Gastroesophageal sphincter (tissue), 4 donors: Measurements from ENCODE around the gene DICER1. TPM values are rescaled to one million over a fixed set of nuclear protein-coding genes. Genes with fewer than 3 reads are reported as not detected.

Experiments
- ATAC-seq: fragments of 150-250 bp; one replicate; pipeline ENCODE4 v1.9.1; 2016; ENCODE audit warnings: mild to moderate bottlenecking, moderate library complexity
- H3K27ac ChIP-seq, 4 donors: fragments of 200-600 bp; sonication (generic) in 3 of 4; 1 replicate in 3 of 4; 2 replicates in 1 of 4; pipeline ENCODE4 v1.5.1; 2016 to 2019
- H3K27me3 ChIP-seq: fragments of 200-600 bp; sonication (generic); one replicate; pipeline ENCODE4 v1.5.1; 2019
- H3K36me3 ChIP-seq, 2 donors: fragments of 200-600 bp; sonication (generic); one replicate each; pipeline ENCODE4 v1.5.1; 2019; ENCODE audit warnings: control low read depth in 1 of 2
- H3K4me1 ChIP-seq, 3 donors: fragments of 200-600 bp; sonication (generic); 1 replicate in 2 of 3; 2 replicates in 1 of 3; pipeline ENCODE4 v1.5.1; 2016 to 2019; ENCODE audit warnings: control low read depth in 2 of 3
- H3K4me3 ChIP-seq, 2 donors: fragments of 200-600 bp; sonication (generic); one replicate each; pipeline ENCODE4 v1.5.1; 2019; ENCODE audit warnings: mild to moderate bottlenecking in 1 of 2, moderate library complexity in 1 of 2
- H3K9me3 ChIP-seq, 3 donors: fragments of 200-600 bp; sonication (generic); one replicate each; pipeline ENCODE4 v1.5.1; 2017 to 2019; ENCODE audit warnings: control low read depth in 2 of 3
- EP300 ChIP-seq: sonication (generic); formaldehyde crosslinking; IDR thresholded peaks from one replicate; pipeline ENCODE4 v1.6.1; 2017; ENCODE audit warnings: antibody characterized with exemption, mild to moderate bottlenecking
- POLR2A ChIP-seq, 2 donors: fragments of 450-650 bp; IDR thresholded peaks; one replicate each; pipeline ENCODE4 v1.6.1; 2017; ENCODE audit warnings: antibody characterized with exemption in 2 of 2, mild to moderate bottlenecking in 2 of 2, moderate library complexity in 1 of 2
- POLR2AphosphoS5 ChIP-seq: sonication (generic); formaldehyde crosslinking; IDR thresholded peaks from one replicate; pipeline ENCODE4 v1.6.1; 2017; ENCODE audit warnings: antibody characterized with exemption
- WGBS, 2 donors: methylation state at CpG; one replicate each; pipeline ENCODE4 v1.1.5; 2018; ENCODE audit warnings: low coverage in 1 of 2; 5-methylcytosine and 5-hydroxymethylcytosine counted together
- total RNA-seq, 4 donors: library from RNA; depleted of rRNA; stranded (reverse); fragments of >200 nt; gene quantifications; one replicate each; pipeline ENCODE4 v1.1.0, GENCODE V29; 2016
- TF ChIP-seq, protein P1 (sequence below), 4 experiments: fragments of 200-600 bp in 2 of 4; fragments of 450-650 bp in 2 of 4; sonication (generic) in 1 of 4; IDR thresholded peaks; one replicate each; pipeline ENCODE4 v1.5.1; 2017 to 2019; ENCODE audit warnings: antibody characterized with exemption in 4 of 4, mild to moderate bottlenecking in 2 of 4, moderate library complexity in 2 of 4

The DICER1 gene
- total RNA-seq, 4 donors from 2014 or later, result 57.5 to 74.9 (median 68.6) TPM

DNA sequence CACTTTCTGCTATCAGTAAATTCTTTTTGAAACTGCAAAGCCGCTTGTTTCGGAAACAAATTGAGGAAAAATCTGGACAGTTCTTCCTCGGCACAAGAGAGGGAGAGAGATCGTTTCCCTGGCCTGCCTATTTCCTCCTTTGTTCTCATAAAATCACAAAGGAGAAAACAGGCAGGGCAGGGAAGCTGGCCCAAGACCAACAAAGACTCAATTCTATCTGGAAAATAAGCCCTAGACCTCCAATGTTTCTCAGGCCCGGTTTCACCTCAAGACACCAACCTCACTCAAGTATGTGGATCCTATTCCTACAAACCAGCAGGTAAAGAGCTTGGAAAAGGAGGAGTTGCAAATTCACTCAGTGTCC lies 19.5 kb downstream of the DICER1 start:
- H3K36me3 ChIP-seq, result peaks cover 0 to 6% of the 10 kb centered on the region in 2 donors
- H3K4me3 ChIP-seq, result no peak overlapping the region
- peaks cover 21 to 98% (median 23%) of the 10 kb centered on the region in 3 donors for H3K4me1 ChIP-seq
- H3K9me3 ChIP-seq, result no peaks in the 10 kb centered on the region
- H3K27ac ChIP-seq, result peak overlapping the region in 3 of 4 donors; percentile 15 to 45 (median 41)
- no peak for ATAC-seq
- H3K27me3 ChIP-seq, result no peaks in the 10 kb centered on the region
- TF ChIP-seq, protein P1, sequence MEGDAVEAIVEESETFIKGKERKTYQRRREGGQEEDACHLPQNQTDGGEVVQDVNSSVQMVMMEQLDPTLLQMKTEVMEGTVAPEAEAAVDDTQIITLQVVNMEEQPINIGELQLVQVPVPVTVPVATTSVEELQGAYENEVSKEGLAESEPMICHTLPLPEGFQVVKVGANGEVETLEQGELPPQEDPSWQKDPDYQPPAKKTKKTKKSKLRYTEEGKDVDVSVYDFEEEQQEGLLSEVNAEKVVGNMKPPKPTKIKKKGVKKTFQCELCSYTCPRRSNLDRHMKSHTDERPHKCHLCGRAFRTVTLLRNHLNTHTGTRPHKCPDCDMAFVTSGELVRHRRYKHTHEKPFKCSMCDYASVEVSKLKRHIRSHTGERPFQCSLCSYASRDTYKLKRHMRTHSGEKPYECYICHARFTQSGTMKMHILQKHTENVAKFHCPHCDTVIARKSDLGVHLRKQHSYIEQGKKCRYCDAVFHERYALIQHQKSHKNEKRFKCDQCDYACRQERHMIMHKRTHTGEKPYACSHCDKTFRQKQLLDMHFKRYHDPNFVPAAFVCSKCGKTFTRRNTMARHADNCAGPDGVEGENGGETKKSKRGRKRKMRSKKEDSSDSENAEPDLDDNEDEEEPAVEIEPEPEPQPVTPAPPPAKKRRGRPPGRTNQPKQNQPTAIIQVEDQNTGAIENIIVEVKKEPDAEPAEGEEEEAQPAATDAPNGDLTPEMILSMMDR (IDR thresholded peaks at IDR 0.05), result no peak
- no peak for TF ChIP-seq POLR2A (IDR thresholded peaks at IDR 0.05)
- TF ChIP-seq EP300, result no peak
- no peak for TF ChIP-seq POLR2AphosphoS5
- 51 to 53% methylated on average over 3 to 5 of the region's 5 CpGs for WGBS, 2 donors

DNA sequence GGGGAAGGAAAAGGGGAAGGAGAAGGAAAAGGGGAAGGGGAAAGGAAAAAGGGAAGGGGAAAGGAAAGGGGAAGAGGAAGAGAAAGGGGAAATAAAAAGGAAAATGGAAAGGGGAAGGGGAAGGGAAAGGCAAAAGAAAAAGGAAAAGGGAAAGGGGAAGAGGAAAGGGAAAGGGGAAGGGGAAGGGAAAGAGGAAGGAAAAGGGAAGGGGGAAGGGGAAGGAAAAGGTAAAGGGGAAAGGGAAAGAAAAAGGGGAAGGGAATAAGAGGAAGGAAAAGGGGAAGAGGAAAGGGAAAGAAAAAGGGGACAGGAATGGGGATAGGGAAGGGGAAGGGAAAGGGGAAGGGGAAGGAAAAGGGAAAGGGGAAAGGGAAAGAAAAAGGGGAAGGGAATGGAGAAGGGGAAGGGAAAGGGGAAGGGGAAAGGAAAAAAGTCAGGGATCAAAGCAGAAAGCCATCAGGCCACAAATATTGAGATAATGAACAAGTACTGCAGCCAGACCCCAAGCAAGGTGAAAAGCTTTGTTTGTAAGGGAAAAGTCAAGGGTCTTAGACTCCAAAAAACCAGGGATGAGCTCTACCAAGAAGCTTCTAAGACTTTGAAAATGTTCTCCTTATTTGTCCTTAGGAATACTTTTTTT lies 20.0 kb downstream of the DICER1 start:
- peaks cover 21 to 98% (median 23%) of the 10 kb centered on the region in 3 donors for H3K4me1 ChIP-seq
- H3K9me3 ChIP-seq, result no peaks in the 10 kb centered on the region
- ATAC-seq, result no peak
- TF ChIP-seq POLR2A (IDR thresholded peaks at IDR 0.05) (no peak), EP300 (no peak)
- no peaks in the 10 kb centered on the region for H3K27me3 ChIP-seq
- H3K4me3 ChIP-seq, result no peak overlapping the region
- peak overlapping the region in 3 of 4 donors; percentile 15 to 45 (median 41) for H3K27ac ChIP-seq
- peaks cover 0 to 8% of the 10 kb centered on the region in 2 donors for H3K36me3 ChIP-seq

DNA sequence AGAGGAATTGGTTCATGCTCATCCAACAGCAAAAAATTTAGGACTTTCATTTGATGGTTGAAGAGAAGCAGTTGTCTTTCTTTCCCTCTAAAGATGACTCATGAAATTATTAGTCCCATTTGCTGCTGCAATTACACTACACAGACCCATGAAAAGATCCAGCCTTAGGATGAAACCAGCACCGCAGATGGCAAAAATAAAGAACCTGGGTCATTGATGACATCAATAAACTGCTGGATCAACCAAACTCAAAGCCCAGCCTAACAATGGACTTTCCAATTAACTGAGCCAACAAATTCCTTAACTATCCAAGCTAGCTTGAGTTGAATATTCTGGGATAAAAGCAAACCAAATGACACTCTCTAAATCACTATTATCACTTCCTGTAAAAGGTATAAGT lies 20.7 kb downstream of the DICER1 start:
- no peak for ATAC-seq
- peaks cover 0 to 8% of the 10 kb centered on the region in 2 donors for H3K36me3 ChIP-seq
- H3K4me3 ChIP-seq, result no peak overlapping the region
- no peaks in the 10 kb centered on the region for H3K27me3 ChIP-seq
- 47% methylated on average over 1 of the region's 1 CpG; no CpG with 5 or more reads in 1 of the 2 donors for WGBS, 2 donors
- TF ChIP-seq, protein P1 (IDR thresholded peaks at IDR 0.05), result no peak
- TF ChIP-seq POLR2A (IDR thresholded peaks at IDR 0.05), result no peak
- H3K9me3 ChIP-seq, result no peaks in the 10 kb centered on the region
- H3K4me1 ChIP-seq, result peaks cover 21 to 91% (median 21%) of the 10 kb centered on the region in 3 donors
- H3K27ac ChIP-seq, result no peak overlapping the region

DNA sequence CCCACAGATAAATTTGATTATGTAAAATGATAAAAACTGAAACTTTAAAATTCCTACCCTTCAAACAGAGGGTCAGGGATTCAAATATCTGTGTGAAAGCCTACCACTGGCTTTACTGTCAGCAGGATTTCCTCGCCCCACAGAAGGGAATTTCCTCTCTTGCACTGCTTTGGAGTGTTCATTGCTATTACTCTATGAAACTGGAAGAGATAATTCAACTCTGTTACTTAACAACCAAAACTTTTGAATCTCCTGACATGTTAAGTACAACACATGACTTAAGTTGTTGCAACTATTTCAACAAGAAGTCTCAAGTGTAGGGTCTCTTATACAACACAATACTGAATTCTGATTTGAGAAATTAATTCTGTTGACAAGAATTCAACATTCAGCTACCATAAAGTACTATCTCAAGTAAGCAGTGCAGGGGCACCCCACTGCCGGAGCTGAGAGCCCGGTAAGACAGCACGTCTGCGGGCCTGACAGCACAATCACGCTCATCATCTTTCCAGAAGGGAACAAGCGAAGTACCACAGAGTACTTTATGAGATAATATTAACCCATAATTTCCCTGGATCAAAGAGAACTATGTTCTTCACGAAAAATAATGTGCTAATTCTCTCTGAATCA lies 22.9 kb downstream of the DICER1 start:
- H3K27ac ChIP-seq, result no peak overlapping the region
- no peak overlapping the region for H3K4me3 ChIP-seq
- H3K9me3 ChIP-seq, result no peaks in the 10 kb centered on the region
- H3K27me3 ChIP-seq, result no peaks in the 10 kb centered on the region
- no peak for TF ChIP-seq POLR2AphosphoS5
- no peak for TF ChIP-seq POLR2A (IDR thresholded peaks at IDR 0.05)
- TF ChIP-seq, protein P1 (IDR thresholded peaks at IDR 0.05), result no peak
- no peak for TF ChIP-seq EP300
- 85 to 89% methylated on average over 8 of the region's 8 CpGs for WGBS, 2 donors
- peaks cover 4 to 69% (median 10%) of the 10 kb centered on the region in 3 donors for H3K4me1 ChIP-seq
- peaks cover 0 to 22% of the 10 kb centered on the region in 2 donors for H3K36me3 ChIP-seq
- no peak for ATAC-seq

DNA sequence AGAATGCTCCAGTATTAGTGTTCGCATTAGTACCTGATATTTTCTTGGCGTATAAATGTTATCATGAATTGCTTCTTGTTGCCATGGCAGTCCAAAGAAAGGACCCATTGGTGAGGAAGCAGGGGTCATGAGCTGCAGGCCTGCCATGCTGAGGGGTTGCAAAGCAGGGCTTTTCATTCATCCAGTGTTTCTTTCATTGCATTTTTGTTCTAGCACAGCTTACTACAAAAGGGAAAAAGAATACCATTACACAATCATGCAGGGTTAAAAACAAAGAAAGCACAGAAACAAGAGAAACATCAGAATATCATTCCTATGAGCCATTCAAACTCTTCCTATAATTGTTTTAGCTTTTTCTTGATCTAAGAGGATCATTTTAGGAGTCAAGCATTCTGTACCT lies 24.0 kb downstream of the DICER1 start:
- Histone ChIP-seq H3K9me3 (no peaks in the 10 kb centered on the region), H3K27ac (no peak overlapping the region), H3K36me3 (peaks cover 0 to 32% of the 10 kb centered on the region in 2 donors), H3K4me1 (peaks cover 0 to 60% (median 10%) of the 10 kb centered on the region in 3 donors), H3K4me3 (no peak overlapping the region), H3K27me3 (no peaks in the 10 kb centered on the region)
- 83 to 92% methylated on average over 2 of the region's 2 CpGs for WGBS, 2 donors
- TF ChIP-seq POLR2AphosphoS5 (no peak), EP300 (no peak), POLR2A (IDR thresholded peaks at IDR 0.05) (no peak)
- TF ChIP-seq, protein P1 (IDR thresholded peaks at IDR 0.05), result no peak
- no peak for ATAC-seq
